ENCODE results near the gene NPAS3.

Gene NPAS3

GRCh38 chr14:33342299-33342974 is 403.8 kb downstream of the NPAS3 start:
- Histone ChIP-seq H3K36me3 (replicated peaks; ENCODE audit: insufficient read depth, low read length) (no peaks in the 10 kb centered on the region), H3K79me2 (ENCODE audit: low read length) (no peaks in the 10 kb centered on the region), H3K27ac (ENCODE audit: low read length) (no peak overlapping the region), H3F3A (ENCODE audit: insufficient read depth, low read length) (no peaks in the 10 kb centered on the region), H4K20me1 (ENCODE audit: insufficient read depth, low read length) (no peaks in the 10 kb centered on the region), H3K9me2 (replicated peaks; ENCODE audit: insufficient read depth, low read length) (no peaks in the 10 kb centered on the region), H3K9ac (ENCODE audit: low read length) (no peak overlapping the region), H3K4me1 (ENCODE audit: low read length) (no peaks in the 10 kb centered on the region), H3K27me3 (replicated peaks; ENCODE audit: insufficient read depth, low read length) (no peaks in the 10 kb centered on the region), H3K4me3 (ENCODE audit: low read length) (no peak overlapping the region), H2AFZ (ENCODE audit: low read length) (no peak overlapping the region), H3K4me2 (ENCODE audit: low read depth, low read length) (no peak overlapping the region), H3K9me3 (replicated peaks; ENCODE audit: insufficient read depth, low read length) (no peaks in the 10 kb centered on the region)
- DNase-seq: no peak
- TF ChIP-seq EZH2 (optimal IDR thresholded peaks at IDR 0.05; ENCODE audit: low read depth, low read length) (no peak), EZH2phosphoT487 (IDR thresholded peaks at IDR 0.05; ENCODE audit: low read length) (no peak), CTCF (IDR thresholded peaks at IDR 0.05; ENCODE audit: low read length) (no peak)

- no peak for DNase-seq
- Histone ChIP-seq H3K9ac (ENCODE audit: low read length) (no peak overlapping the region), H3K27ac (ENCODE audit: low read length) (no peak overlapping the region), H3K79me2 (ENCODE audit: low read length) (no peaks in the 10 kb centered on the region), H3K9me3 (replicated peaks; ENCODE audit: insufficient read depth, low read length) (no peaks in the 10 kb centered on the region), H3K4me2 (ENCODE audit: low read depth, low read length) (no peak overlapping the region), H3K36me3 (replicated peaks; ENCODE audit: insufficient read depth, low read length) (no peaks in the 10 kb centered on the region), H3K27me3 (replicated peaks; ENCODE audit: insufficient read depth, low read length) (no peaks in the 10 kb centered on the region), H4K20me1 (ENCODE audit: insufficient read depth, low read length) (no peaks in the 10 kb centered on the region), H3K4me1 (ENCODE audit: low read length) (no peaks in the 10 kb centered on the region), H3K4me3 (ENCODE audit: low read length) (no peak overlapping the region), H3F3A (ENCODE audit: insufficient read depth, low read length) (no peaks in the 10 kb centered on the region), H2AFZ (ENCODE audit: low read length) (no peak overlapping the region), H3K9me2 (replicated peaks; ENCODE audit: insufficient read depth, low read length) (no peaks in the 10 kb centered on the region)
- TF ChIP-seq EZH2 (optimal IDR thresholded peaks at IDR 0.05; ENCODE audit: low read depth, low read length) (no peak), EZH2phosphoT487 (IDR thresholded peaks at IDR 0.05; ENCODE audit: low read length) (no peak), CTCF (IDR thresholded peaks at IDR 0.05; ENCODE audit: low read length) (no peak)
Observed at GRCh38 chr14:33343016-33343415, 404.3 kb downstream of the NPAS3 start.

DNA sequence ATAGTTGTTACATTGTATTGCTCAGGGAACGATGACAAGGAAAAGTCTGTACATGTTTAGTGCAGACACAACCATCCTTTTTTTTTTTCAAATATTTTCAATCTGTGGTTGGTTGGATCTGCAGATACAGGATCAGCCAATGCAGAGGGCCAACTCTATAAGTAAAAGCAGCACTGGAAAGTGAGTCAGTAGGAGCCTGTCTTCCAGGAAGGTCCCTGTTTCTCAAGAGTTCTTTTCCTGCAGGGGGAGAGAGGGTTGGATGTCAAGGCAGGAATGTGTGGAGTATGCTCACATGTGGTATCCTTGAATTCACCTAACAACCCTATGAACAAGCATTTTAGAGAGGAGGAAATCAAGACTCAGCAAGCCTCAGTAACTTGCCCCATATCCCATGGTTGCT is 409.1 kb downstream of the NPAS3 start:
- no peak overlapping the region for H3K27ac ChIP-seq (ENCODE audit: low read length)
- no peaks in the 10 kb centered on the region for H3F3A ChIP-seq (ENCODE audit: insufficient read depth, low read length)
- no peaks in the 10 kb centered on the region for H4K20me1 ChIP-seq (ENCODE audit: insufficient read depth, low read length)
- H3K4me2 ChIP-seq (ENCODE audit: low read depth, low read length): no peak overlapping the region
- H3K4me3 ChIP-seq (ENCODE audit: low read length): no peak overlapping the region
- DNase-seq: no peak
- H3K9ac ChIP-seq (ENCODE audit: low read length): no peak overlapping the region
- H3K27me3 ChIP-seq (replicated peaks; ENCODE audit: insufficient read depth, low read length): no peaks in the 10 kb centered on the region
- TF ChIP-seq EZH2 (optimal IDR thresholded peaks at IDR 0.05; ENCODE audit: low read depth, low read length) (no peak), CTCF (IDR thresholded peaks at IDR 0.05; ENCODE audit: low read length) (no peak), EZH2phosphoT487 (IDR thresholded peaks at IDR 0.05; ENCODE audit: low read length) (no peak)
- no peak overlapping the region for H2AFZ ChIP-seq (ENCODE audit: low read length)
- no peaks in the 10 kb centered on the region for H3K79me2 ChIP-seq (ENCODE audit: low read length)
- no peaks in the 10 kb centered on the region for H3K9me3 ChIP-seq (replicated peaks; ENCODE audit: insufficient read depth, low read length)
- H3K36me3 ChIP-seq (replicated peaks; ENCODE audit: insufficient read depth, low read length): no peaks in the 10 kb centered on the region
- no peaks in the 10 kb centered on the region for H3K4me1 ChIP-seq (ENCODE audit: low read length)
- no peaks in the 10 kb centered on the region for H3K9me2 ChIP-seq (replicated peaks; ENCODE audit: insufficient read depth, low read length)
